Choroid plexus epithelial cell (primary cell): Measurements from ENCODE around the gene FAM78B.

Experiments
- DNase-seq: peaks from one replicate; pipeline ENCODE4 v3.0.0-alpha.2; 2010; ENCODE audit warnings: low read depth
- H3K4me3 ChIP-seq: 2 replicates; pipeline ENCODE4 v1.5.1; 2011; ENCODE audit warnings: low read depth, mild to moderate bottlenecking, control low read depth, low read length, moderate library complexity
- TF ChIP-seq, protein P1 (sequence below): conservative IDR thresholded peaks from 2 replicates; pipeline ENCODE4 v1.5.1; 2011; ENCODE audit warnings: low read depth, mild to moderate bottlenecking, control low read depth, inconsistent platforms, low read length, moderate library complexity

Gene FAM78B

DNA sequence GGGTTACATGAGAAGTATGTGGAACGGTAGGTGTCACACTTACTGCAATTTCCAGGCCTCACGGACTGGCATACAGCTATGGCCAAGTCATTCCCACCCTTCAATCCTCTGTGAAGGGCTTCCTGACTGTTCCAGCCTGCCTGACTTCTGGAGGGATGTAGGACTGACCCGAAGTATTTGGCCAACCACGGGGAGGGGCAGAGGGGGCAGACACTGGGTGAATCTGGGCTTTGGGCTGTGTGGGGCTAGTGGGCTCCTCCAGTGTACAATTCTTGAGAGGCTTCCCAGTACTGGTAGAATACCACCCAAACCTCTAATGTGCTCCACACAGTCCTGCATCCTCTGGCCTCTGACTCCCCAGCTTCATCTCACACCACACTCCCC, 78.2 kb downstream of the FAM78B start:
- TF ChIP-seq, protein P1, sequence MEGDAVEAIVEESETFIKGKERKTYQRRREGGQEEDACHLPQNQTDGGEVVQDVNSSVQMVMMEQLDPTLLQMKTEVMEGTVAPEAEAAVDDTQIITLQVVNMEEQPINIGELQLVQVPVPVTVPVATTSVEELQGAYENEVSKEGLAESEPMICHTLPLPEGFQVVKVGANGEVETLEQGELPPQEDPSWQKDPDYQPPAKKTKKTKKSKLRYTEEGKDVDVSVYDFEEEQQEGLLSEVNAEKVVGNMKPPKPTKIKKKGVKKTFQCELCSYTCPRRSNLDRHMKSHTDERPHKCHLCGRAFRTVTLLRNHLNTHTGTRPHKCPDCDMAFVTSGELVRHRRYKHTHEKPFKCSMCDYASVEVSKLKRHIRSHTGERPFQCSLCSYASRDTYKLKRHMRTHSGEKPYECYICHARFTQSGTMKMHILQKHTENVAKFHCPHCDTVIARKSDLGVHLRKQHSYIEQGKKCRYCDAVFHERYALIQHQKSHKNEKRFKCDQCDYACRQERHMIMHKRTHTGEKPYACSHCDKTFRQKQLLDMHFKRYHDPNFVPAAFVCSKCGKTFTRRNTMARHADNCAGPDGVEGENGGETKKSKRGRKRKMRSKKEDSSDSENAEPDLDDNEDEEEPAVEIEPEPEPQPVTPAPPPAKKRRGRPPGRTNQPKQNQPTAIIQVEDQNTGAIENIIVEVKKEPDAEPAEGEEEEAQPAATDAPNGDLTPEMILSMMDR, result no peak
- no peak overlapping the region for H3K4me3 ChIP-seq
- no peak for DNase-seq

DNA sequence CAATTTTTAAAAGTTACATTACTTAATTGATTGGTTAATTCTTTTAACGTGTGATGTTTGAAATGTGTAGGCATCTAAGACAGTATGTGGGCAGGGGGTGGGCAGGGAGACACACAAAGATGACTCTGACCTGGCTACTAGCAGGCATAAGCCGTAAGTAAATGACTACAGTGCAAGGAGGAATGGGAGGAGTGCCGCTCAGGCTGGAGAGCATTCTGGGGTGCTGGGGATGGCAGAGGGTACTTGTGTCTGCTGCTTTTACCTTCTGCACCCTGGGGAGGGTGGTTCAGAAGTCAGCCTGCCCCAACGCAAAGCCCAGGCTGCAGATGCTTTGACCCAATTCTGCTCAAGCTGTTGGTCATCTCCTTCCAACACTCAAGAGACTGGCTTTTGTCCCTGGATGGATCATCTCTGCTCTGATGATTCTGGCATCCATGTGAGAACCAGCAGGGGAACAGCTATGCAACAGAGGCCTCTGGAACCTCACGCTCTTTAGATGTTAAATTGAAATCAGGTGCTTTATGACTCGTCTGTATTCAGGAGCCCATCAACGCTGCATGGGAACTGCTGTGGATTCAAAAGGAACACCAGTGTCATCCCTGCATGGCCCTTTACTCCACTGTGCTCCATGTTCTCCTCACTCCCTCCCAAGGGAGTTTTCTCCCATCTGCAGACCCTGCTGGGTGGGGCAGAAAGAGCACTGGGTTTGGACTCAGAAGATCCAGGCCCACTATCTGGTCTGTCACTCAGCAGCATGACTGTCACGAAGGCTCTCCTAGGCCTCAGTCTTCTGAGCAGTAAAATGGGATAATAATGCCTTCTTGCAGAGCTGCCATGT, 78.8 kb downstream of the FAM78B start:
- DNase-seq, result no peak
- TF ChIP-seq, protein P1, result no peak
- H3K4me3 ChIP-seq, result no peak overlapping the region

DNA sequence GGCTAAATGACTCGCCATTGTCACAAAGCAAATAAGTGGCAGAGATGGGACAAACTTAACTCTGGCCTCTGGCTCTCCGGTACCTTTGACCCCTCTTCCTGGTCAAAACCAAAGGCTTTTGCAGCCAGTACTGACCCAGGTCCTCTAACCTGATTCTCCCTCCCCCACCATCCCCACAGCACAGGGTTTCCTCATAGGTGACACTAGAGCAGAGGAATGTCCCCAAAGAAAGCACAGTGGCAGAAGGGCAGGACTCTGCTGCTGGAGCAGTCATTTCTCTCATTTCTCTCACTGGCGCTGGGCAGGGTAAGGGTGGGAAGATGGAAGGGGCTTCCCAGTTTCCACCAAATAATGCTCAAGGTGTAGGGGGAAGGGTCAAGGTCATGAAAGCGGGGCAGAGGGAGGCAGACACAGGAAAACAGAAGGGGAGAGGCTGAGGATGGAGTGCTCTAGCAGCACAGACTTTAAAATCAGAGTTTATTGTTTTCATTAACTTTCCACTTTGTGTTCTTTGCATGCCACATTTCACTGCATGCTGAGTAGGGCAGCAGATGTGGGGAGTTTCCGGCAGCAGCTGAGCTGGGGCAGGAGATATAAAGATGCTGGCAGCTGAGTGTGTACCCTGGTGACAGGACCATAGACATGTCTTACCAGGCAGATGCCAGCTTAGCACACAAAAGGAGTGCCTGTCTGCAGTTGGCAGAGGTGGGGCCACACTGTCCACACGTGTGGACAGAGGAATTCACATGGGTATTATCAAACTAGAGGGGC, 80.5 kb downstream of the FAM78B start:
- H3K4me3 ChIP-seq, result no peak overlapping the region
- no peak for DNase-seq
- TF ChIP-seq, protein P1, result no peak

DNA sequence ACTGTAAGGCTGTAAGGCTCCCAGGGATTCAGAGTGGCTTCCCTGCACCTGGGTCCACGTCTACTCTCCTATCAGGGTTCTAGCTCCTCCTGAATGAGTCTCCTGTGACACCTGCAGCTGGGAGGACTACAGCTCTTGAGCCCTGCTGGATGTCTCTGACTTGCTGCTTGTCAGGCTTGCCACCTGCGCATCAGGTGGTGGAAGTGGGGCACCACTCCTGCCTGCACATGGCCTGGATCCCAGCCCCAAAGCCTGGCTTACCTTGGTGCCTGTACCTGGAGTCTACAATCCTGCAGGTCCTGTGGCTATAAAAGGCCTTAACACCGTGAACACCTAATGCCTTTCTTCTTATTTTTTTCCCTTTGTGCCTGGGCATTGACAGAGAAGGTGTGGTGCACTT, 82.2 kb downstream of the FAM78B start:
- TF ChIP-seq, protein P1, result no peak
- no peak overlapping the region for H3K4me3 ChIP-seq
- no peak for DNase-seq

DNA sequence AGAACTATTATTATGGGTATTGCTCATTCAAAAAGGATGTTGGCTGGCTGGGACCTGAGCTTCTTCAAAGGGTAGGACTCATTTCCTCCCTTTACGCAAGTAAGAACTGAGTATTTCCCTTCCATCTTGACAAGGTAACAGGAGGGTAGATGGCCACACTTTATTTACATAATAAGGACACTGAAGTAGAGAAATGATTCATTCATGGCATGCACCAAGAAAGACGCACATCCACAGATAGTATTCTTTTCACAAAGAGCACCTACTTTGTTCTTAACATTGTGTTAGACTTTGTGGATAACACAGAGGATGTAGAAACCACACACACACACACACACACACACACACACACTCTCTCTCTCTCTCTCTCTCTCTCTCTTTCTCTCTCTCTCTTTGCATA, 82.9 kb downstream of the FAM78B start:
- TF ChIP-seq, protein P1, result no peak
- H3K4me3 ChIP-seq, result no peak overlapping the region
- no peak for DNase-seq

DNA sequence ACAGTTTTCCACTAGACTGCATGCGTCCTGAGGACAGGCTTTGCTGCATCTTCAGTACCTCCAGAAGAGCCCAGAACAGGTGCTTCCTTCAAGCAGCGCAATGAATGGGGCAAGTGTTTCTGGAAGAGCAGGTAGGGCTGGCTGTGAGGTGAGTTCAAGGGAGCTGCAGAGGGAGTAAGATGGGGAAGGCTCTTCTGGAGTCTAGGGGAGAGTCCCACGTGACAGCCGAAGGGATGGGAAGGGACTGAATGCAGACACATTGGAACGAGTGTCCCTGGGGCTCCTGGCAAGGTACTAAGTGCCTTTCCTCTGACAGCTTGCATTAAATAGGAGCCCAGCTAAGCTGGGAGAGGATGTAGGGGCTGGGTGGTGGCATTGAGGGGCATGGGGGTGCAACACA, 84.2 kb downstream of the FAM78B start:
- no peak for DNase-seq
- TF ChIP-seq, protein P1, result no peak
- no peak overlapping the region for H3K4me3 ChIP-seq
